Lower lobe of right lung (tissue), 2 donors: ENCODE data around the gene LHX5. TPM values are rescaled to one million over a fixed set of nuclear protein-coding genes. Genes with fewer than 3 reads are reported as not detected.

Experiments used
- ATAC-seq, 2 donors: fragments of 200-7000 bp; cut with Tn5 transposase; one replicate each; pipeline ENCODE4 v1.9.1; 2020 to 2022; ENCODE audit warnings: mild to moderate bottlenecking in 2 of 2, moderate library complexity in 2 of 2
- DNase-seq: peaks from one replicate; pipeline ENCODE4 v3.0.0-alpha.2; 2020
- H3K27ac ChIP-seq: fragments of 200-600 bp; one replicate; pipeline ENCODE4 v1.8.0; 2022
- H3K27me3 ChIP-seq: fragments of 200-600 bp; one replicate; pipeline ENCODE4 v1.8.0; 2022; ENCODE audit warnings: low read depth
- H3K36me3 ChIP-seq: fragments of 200-600 bp; one replicate; pipeline ENCODE4 v1.8.0; 2022; ENCODE audit warnings: mild to moderate bottlenecking
- H3K4me1 ChIP-seq: fragments of 200-600 bp; one replicate; pipeline ENCODE4 v1.8.0; 2022
- H3K4me3 ChIP-seq: fragments of 200-600 bp; one replicate; pipeline ENCODE4 v1.8.0; 2022; ENCODE audit warnings: mild to moderate bottlenecking
- H3K9me3 ChIP-seq: fragments of 200-600 bp; one replicate; pipeline ENCODE4 v1.8.0; 2022
- CTCF ChIP-seq: fragments of 200-600 bp; IDR thresholded peaks from one replicate; pipeline ENCODE4 v1.8.0; 2022; ENCODE audit warnings: antibody characterized with exemption, mild to moderate bottlenecking
- intact Hi-C: fragments of 100-400 bp; cut with DNase I; formaldehyde crosslinking; loops from one replicate; pipeline ENCODE4 v1.11.0; 2022
- total RNA-seq: library from RNA; stranded (reverse); fragmentation: NEBNext Ultra II Directional; extraction: Animal tissue kit (Norgen Biotek cat#: 25700); gene quantifications from one replicate; pipeline ENCODE4 v1.2.1, GENCODE V29; 2021
- donor health status: DM: no; HTN: yes; CAD: no; lungs with severe emphysema.

LHX5 gene
- total RNA-seq, 1 donor from 2014 or later = not detected

GRCh38 chr12:113469224-113469948 lies 2.3 kb downstream of the LHX5 start:
- peaks cover 99% of the 10 kb centered on the region for H3K27me3 ChIP-seq
- H3K9me3 ChIP-seq = no peaks in the 10 kb centered on the region
- TF ChIP-seq CTCF = no peak
- intact Hi-C loops = no loop called here
- no peak overlapping the region for H3K27ac ChIP-seq
- DNase-seq = no peak
- peaks cover 23% of the 10 kb centered on the region for H3K4me1 ChIP-seq
- H3K4me3 ChIP-seq = no peak overlapping the region
- H3K36me3 ChIP-seq = no peaks in the 10 kb centered on the region
- no peak for ATAC-seq

GRCh38 chr12:113468365-113469223 lies 3.1 kb downstream of the LHX5 start:
- no peaks in the 10 kb centered on the region for H3K36me3 ChIP-seq
- H3K9me3 ChIP-seq = no peaks in the 10 kb centered on the region
- intact Hi-C loops = no loop called here
- H3K4me1 ChIP-seq = peaks cover 31% of the 10 kb centered on the region
- peaks cover 99% of the 10 kb centered on the region for H3K27me3 ChIP-seq
- TF ChIP-seq CTCF = no peak
- DNase-seq = no peak
- H3K4me3 ChIP-seq = no peak overlapping the region
- no peak for ATAC-seq
- H3K27ac ChIP-seq = no peak overlapping the region

- Histone ChIP-seq H3K9me3 (no peaks in the 10 kb centered on the region), H3K4me1 (peaks cover 39% of the 10 kb centered on the region), H3K27ac (no peak overlapping the region), H3K36me3 (no peaks in the 10 kb centered on the region), H3K4me3 (peak overlapping the region; percentile 41), H3K27me3 (peaks cover 100% of the 10 kb centered on the region)
- no peak for TF ChIP-seq CTCF
- intact Hi-C loops = no loop called here
- ATAC-seq (no peak), DNase-seq (no peak)
Observed at GRCh38 chr12:113467502-113468364, 3.9 kb downstream of the LHX5 start.

- no peaks in the 10 kb centered on the region for H3K9me3 ChIP-seq
- TF ChIP-seq CTCF = no peak
- intact Hi-C loops = no loop called here
- no peak overlapping the region for H3K27ac ChIP-seq
- peak overlapping the region; percentile 41 for H3K4me3 ChIP-seq
- DNase-seq (no peak), ATAC-seq (no peak)
- H3K4me1 ChIP-seq = peaks cover 45% of the 10 kb centered on the region
- peaks cover 100% of the 10 kb centered on the region for H3K27me3 ChIP-seq
- H3K36me3 ChIP-seq = no peaks in the 10 kb centered on the region
Observed at GRCh38 chr12:113467142-113467501, 4.5 kb downstream of the LHX5 start.

- TF ChIP-seq CTCF = no peak
- H3K27ac ChIP-seq = no peak overlapping the region
- peak overlapping the region; percentile 41 for H3K4me3 ChIP-seq
- H3K9me3 ChIP-seq = no peaks in the 10 kb centered on the region
- H3K36me3 ChIP-seq = no peaks in the 10 kb centered on the region
- H3K27me3 ChIP-seq = peaks cover 100% of the 10 kb centered on the region
- peaks cover 46% of the 10 kb centered on the region for H3K4me1 ChIP-seq
- ATAC-seq (no peak), DNase-seq (no peak)
- intact Hi-C loops = no loop called here
Observed at GRCh38 chr12:113466454-113467141, 5.1 kb downstream of the LHX5 start.
